Glomerular endothelial cell (primary cell): ENCODE results near the gene MAML2. TPM values are rescaled to one million over a fixed set of nuclear protein-coding genes. Genes with fewer than 3 reads are reported as not detected.
"Not testable (repeated sequence)": the region's sequence is repeated elsewhere in the genome, so short reads cannot be mapped to it uniquely, and the experiment has no call there.

Experiments used
- DNase-seq: peaks from one replicate; pipeline ENCODE4 v3.0.0-alpha.2; 2011; ENCODE audit warnings: low read depth, low spot score; ENCODE audit errors: extremely low read depth
- total RNA-seq: library from RNA; depleted of rRNA; stranded (reverse); fragments of >200 nt; gene quantifications from 2 replicates; pipeline ENCODE4 v1.2.3, GENCODE V29; 2015

Gene MAML2
- total RNA-seq, 1 donor from 2014 or later = 20.0 TPM

- no peak for DNase-seq
Measured at GRCh38 chr11:96273507-96273906, 69.5 kb downstream of the MAML2 start.

- no peak for DNase-seq
Measured at GRCh38 chr11:96272529-96273222, 70.3 kb downstream of the MAML2 start.

- no peak for DNase-seq
Measured at GRCh38 chr11:96271777-96272176, 71.2 kb downstream of the MAML2 start.

- DNase-seq = not testable (repeated sequence)
Measured at GRCh38 chr11:96271352-96271751, 71.6 kb downstream of the MAML2 start.

GRCh38 chr11:96268527-96268926 is 74.5 kb downstream of the MAML2 start:
- DNase-seq = not testable (repeated sequence)

- DNase-seq = no peak
Measured at GRCh38 chr11:96267496-96268032, 75.4 kb downstream of the MAML2 start.

GRCh38 chr11:96267001-96267495 is 75.9 kb downstream of the MAML2 start:
- no peak for DNase-seq

- no peak for DNase-seq
Measured at GRCh38 chr11:96265972-96266371, 77.0 kb downstream of the MAML2 start.

GRCh38 chr11:96265220-96265737 is 77.7 kb downstream of the MAML2 start:
- no peak for DNase-seq

- DNase-seq = no peak
Measured at GRCh38 chr11:96264364-96264763, 78.6 kb downstream of the MAML2 start.

GRCh38 chr11:96263238-96263763 is 79.7 kb downstream of the MAML2 start:
- DNase-seq = no peak

GRCh38 chr11:96260532-96260931 is 82.5 kb downstream of the MAML2 start:
- no peak for DNase-seq

- no peak for DNase-seq
Measured at GRCh38 chr11:96260067-96260511, 82.9 kb downstream of the MAML2 start.

- DNase-seq = no peak
Measured at GRCh38 chr11:96259134-96259830, 83.7 kb downstream of the MAML2 start.

GRCh38 chr11:96257972-96258934 is 84.7 kb downstream of the MAML2 start:
- DNase-seq = no peak

- DNase-seq = no peak
Measured at GRCh38 chr11:96257036-96257435, 86.0 kb downstream of the MAML2 start.

GRCh38 chr11:96256215-96257011 is 86.6 kb downstream of the MAML2 start:
- no peak for DNase-seq

GRCh38 chr11:96254854-96255253 is 88.1 kb downstream of the MAML2 start:
- DNase-seq = no peak

GRCh38 chr11:96254087-96254486 is 88.9 kb downstream of the MAML2 start:
- DNase-seq = peak; percentile 82
